Astrocyte (in vitro differentiated cells and primary cell): ENCODE data around the gene MAP3K3. TPM values are rescaled to one million over a fixed set of nuclear protein-coding genes. Genes with fewer than 3 reads are reported as not detected.

ENCODE experiments used
- DNase-seq: peaks from one replicate; pipeline ENCODE4 v3.0.0-alpha.2; 2010; ENCODE audit warnings: low read depth
- FAIRE-seq: peaks from 2 replicates; lab custom pipeline; 2011; peaks lifted over from hg19 to GRCh38; lab: Jason Lieb, UNC
- H2AFZ ChIP-seq: 2 replicates; pipeline ENCODE4 v1.6.0; 2012; ENCODE audit warnings: low read depth, low read length, inconsistent platforms
- H3K27ac ChIP-seq: 2 replicates; pipeline ENCODE4 v1.5.1; 2011; ENCODE audit warnings: low read depth, low read length, inconsistent platforms
- H3K27me3 ChIP-seq: 2 replicates; pipeline ENCODE4 v1.6.0; 2011; ENCODE audit warnings: low read length, inconsistent platforms; ENCODE audit not compliant: insufficient read depth
- H3K36me3 ChIP-seq: 2 replicates; pipeline ENCODE4 v1.5.1; 2011; ENCODE audit warnings: low read length, inconsistent platforms; ENCODE audit not compliant: insufficient read depth
- H3K4me1 ChIP-seq: 2 replicates; pipeline ENCODE4 v1.5.1; 2011; ENCODE audit warnings: low read length, inconsistent platforms; ENCODE audit not compliant: insufficient read depth
- H3K4me2 ChIP-seq: 2 replicates; pipeline ENCODE4 v1.6.0; 2012; ENCODE audit warnings: low read length, inconsistent platforms
- H3K4me3 ChIP-seq: 2 replicates; pipeline ENCODE4 v1.5.1; 2011; ENCODE audit warnings: low read depth, mild to moderate bottlenecking, low read length, inconsistent platforms; ENCODE audit not compliant: insufficient read depth
- H3K79me2 ChIP-seq: 2 replicates; pipeline ENCODE4 v1.6.0; 2012; ENCODE audit warnings: mild to moderate bottlenecking, low read length, inconsistent platforms; ENCODE audit not compliant: insufficient read depth
- H3K9ac ChIP-seq: 2 replicates; pipeline ENCODE4 v1.6.0; 2012; ENCODE audit warnings: mild to moderate bottlenecking, low read length, inconsistent platforms
- H3K9me3 ChIP-seq: 2 replicates; pipeline ENCODE4 v1.5.1; 2012; ENCODE audit warnings: low read depth, mild to moderate bottlenecking, low read length, inconsistent platforms; ENCODE audit not compliant: insufficient read depth
- H4K20me1 ChIP-seq: 2 replicates; pipeline ENCODE4 v1.6.0; 2012; ENCODE audit warnings: low read length, inconsistent platforms; ENCODE audit not compliant: insufficient read depth
- H3K27ac Mint-ChIP-seq: one replicate; pipeline ENCODE4 v1.8.0; 2021; ENCODE audit warnings: mild to moderate bottlenecking, mixed read lengths; ENCODE audit not compliant: unreplicated experiment
- H3K27me3 Mint-ChIP-seq: one replicate; pipeline ENCODE4 v1.8.0; 2021; ENCODE audit warnings: low read depth, mixed read lengths; ENCODE audit not compliant: unreplicated experiment
- H3K36me3 Mint-ChIP-seq: one replicate; pipeline ENCODE4 v1.8.0; 2021; ENCODE audit warnings: low read depth, mixed read lengths; ENCODE audit not compliant: unreplicated experiment
- H3K4me1 Mint-ChIP-seq: one replicate; pipeline ENCODE4 v1.8.0; 2021; ENCODE audit warnings: low read depth, mixed read lengths; ENCODE audit not compliant: unreplicated experiment
- H3K4me3 Mint-ChIP-seq: one replicate; pipeline ENCODE4 v1.8.0; 2021; ENCODE audit warnings: mild to moderate bottlenecking, moderate library complexity, mixed read lengths; ENCODE audit not compliant: unreplicated experiment
- H3K9me3 Mint-ChIP-seq: one replicate; pipeline ENCODE4 v1.8.0; 2021; ENCODE audit warnings: mild to moderate bottlenecking, mixed read lengths; ENCODE audit not compliant: unreplicated experiment
- EZH2 ChIP-seq: IDR thresholded peaks from 2 replicates; pipeline ENCODE4 v1.6.1; 2012; ENCODE audit warnings: mild to moderate bottlenecking, low read length, inconsistent platforms; ENCODE audit not compliant: insufficient read depth
- total RNA-seq: library from RNA; stranded (reverse); gene quantifications from 2 replicates; pipeline ENCODE4 v1.2.1, GENCODE V29; 2021
- TF ChIP-seq, protein P1 (sequence below): IDR thresholded peaks from 2 replicates; pipeline ENCODE4 v1.5.1; 2011; ENCODE audit warnings: low read depth, mild to moderate bottlenecking, inconsistent platforms, low read length, moderate library complexity; ENCODE audit not compliant: insufficient read depth

Gene MAP3K3
- total RNA-seq, 1 donor from 2014 or later, result 30.5 TPM

- H3K4me3 Mint-ChIP-seq, result no peak overlapping the region
- Histone ChIP-seq H3K27me3 (no peaks in the 10 kb centered on the region), H4K20me1 (peaks cover 28% of the 10 kb centered on the region), H3K9ac (no peak overlapping the region), H3K4me1 (peaks cover 2% of the 10 kb centered on the region), H3K27ac (no peak overlapping the region), H3K36me3 (peaks cover 53% of the 10 kb centered on the region), H3K79me2 (no peaks in the 10 kb centered on the region), H3K4me3 (no peak overlapping the region), H3K9me3 (no peaks in the 10 kb centered on the region), H2AFZ (no peak overlapping the region), H3K4me2 (no peak overlapping the region)
- H3K4me1 Mint-ChIP-seq, result peaks cover 5% of the 10 kb centered on the region
- TF ChIP-seq, protein P1, sequence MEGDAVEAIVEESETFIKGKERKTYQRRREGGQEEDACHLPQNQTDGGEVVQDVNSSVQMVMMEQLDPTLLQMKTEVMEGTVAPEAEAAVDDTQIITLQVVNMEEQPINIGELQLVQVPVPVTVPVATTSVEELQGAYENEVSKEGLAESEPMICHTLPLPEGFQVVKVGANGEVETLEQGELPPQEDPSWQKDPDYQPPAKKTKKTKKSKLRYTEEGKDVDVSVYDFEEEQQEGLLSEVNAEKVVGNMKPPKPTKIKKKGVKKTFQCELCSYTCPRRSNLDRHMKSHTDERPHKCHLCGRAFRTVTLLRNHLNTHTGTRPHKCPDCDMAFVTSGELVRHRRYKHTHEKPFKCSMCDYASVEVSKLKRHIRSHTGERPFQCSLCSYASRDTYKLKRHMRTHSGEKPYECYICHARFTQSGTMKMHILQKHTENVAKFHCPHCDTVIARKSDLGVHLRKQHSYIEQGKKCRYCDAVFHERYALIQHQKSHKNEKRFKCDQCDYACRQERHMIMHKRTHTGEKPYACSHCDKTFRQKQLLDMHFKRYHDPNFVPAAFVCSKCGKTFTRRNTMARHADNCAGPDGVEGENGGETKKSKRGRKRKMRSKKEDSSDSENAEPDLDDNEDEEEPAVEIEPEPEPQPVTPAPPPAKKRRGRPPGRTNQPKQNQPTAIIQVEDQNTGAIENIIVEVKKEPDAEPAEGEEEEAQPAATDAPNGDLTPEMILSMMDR, result no peak
- no peak for TF ChIP-seq EZH2
- FAIRE-seq (no peak), DNase-seq (no peak)
- no peaks in the 10 kb centered on the region for H3K9me3 Mint-ChIP-seq
- H3K27me3 Mint-ChIP-seq, result no peaks in the 10 kb centered on the region
- peaks cover 30% of the 10 kb centered on the region for H3K36me3 Mint-ChIP-seq
- H3K27ac Mint-ChIP-seq, result no peak overlapping the region
Measured at GRCh38 chr17:63587770-63588169, 34.4 kb upstream of the MAP3K3 start.

- no peaks in the 10 kb centered on the region for H3K9me3 ChIP-seq
- TF ChIP-seq EZH2, result no peak
- TF ChIP-seq, protein P1, result no peak
Measured at GRCh38 chr17:63588797-63589196, 33.4 kb upstream of the MAP3K3 start.

DNA sequence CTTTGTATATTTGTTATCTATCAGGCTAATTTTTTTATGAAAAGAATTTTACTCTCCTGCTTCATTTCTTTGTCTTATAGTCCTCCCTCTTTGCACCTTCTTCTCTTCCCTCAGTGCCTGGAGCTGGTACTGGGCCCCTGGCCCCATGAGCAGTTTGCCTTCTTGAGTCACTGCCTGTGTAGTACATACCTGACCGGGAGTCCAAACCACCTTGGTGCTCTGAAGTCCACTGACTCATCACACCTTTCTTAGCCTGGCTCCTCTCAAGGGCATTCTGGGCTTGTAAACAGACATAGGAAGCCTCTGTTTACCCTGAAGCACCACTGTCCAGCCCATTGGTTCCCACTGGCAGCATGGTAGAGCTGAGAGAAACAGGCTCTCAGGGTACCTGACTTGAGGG is 32.6 kb upstream of the MAP3K3 start:
- DNase-seq (no peak), FAIRE-seq (no peak)
- H3K36me3 ChIP-seq, result peaks cover 44% of the 10 kb centered on the region
- H3K4me3 ChIP-seq, result no peak overlapping the region
- peaks cover 26% of the 10 kb centered on the region for H3K36me3 Mint-ChIP-seq
- no peaks in the 10 kb centered on the region for H3K9me3 Mint-ChIP-seq
- peaks cover 2% of the 10 kb centered on the region for H3K4me1 ChIP-seq
- peaks cover 11% of the 10 kb centered on the region for H3K4me1 Mint-ChIP-seq
- H3K4me3 Mint-ChIP-seq, result no peak overlapping the region
- H4K20me1 ChIP-seq, result peaks cover 19% of the 10 kb centered on the region
- H3K27ac ChIP-seq, result no peak overlapping the region
- H3K27me3 Mint-ChIP-seq, result no peaks in the 10 kb centered on the region
- TF ChIP-seq EZH2, result no peak
- TF ChIP-seq, protein P1, result no peak
- H3K27ac Mint-ChIP-seq, result no peak overlapping the region
- no peak overlapping the region for H3K9ac ChIP-seq
- no peak overlapping the region for H3K4me2 ChIP-seq
- no peak overlapping the region for H2AFZ ChIP-seq
- H3K79me2 ChIP-seq, result no peaks in the 10 kb centered on the region
- no peaks in the 10 kb centered on the region for H3K27me3 ChIP-seq
- H3K9me3 ChIP-seq, result no peaks in the 10 kb centered on the region

More at GRCh38 chr17:63588797-63589196, 33.4 kb upstream of the MAP3K3 start:
- FAIRE-seq (no peak), DNase-seq (no peak)
- H3K9me3 Mint-ChIP-seq, result no peaks in the 10 kb centered on the region
- H4K20me1 ChIP-seq, result peaks cover 19% of the 10 kb centered on the region
- H3K4me3 ChIP-seq, result no peak overlapping the region
- H3K27ac ChIP-seq, result no peak overlapping the region
- H3K36me3 Mint-ChIP-seq, result peaks cover 27% of the 10 kb centered on the region
- H3K79me2 ChIP-seq, result no peaks in the 10 kb centered on the region
- peaks cover 11% of the 10 kb centered on the region for H3K4me1 Mint-ChIP-seq
- peaks cover 2% of the 10 kb centered on the region for H3K4me1 ChIP-seq
- H3K27me3 ChIP-seq, result no peaks in the 10 kb centered on the region
- no peak overlapping the region for H3K27ac Mint-ChIP-seq
- peaks cover 47% of the 10 kb centered on the region for H3K36me3 ChIP-seq
- H3K4me2 ChIP-seq, result no peak overlapping the region
- H2AFZ ChIP-seq, result no peak overlapping the region
- no peak overlapping the region for H3K9ac ChIP-seq
- H3K27me3 Mint-ChIP-seq, result no peaks in the 10 kb centered on the region
- H3K4me3 Mint-ChIP-seq, result no peak overlapping the region
